Spleen (tissue), 7 donors: Measurements from ENCODE around the gene RBBP8NL.

Source experiments
- CTCF ChIP-seq, 11 experiments: fragments of 200-600 bp in 7 of 11; fragments of 450-650 bp in 4 of 11; sonication (generic) in 4 of 11; IDR thresholded peaks in 8 of 11; conservative IDR thresholded peaks in 3 of 11; 1 replicate in 7 of 11; 2 replicates in 4 of 11; pipeline versions ENCODE4 v1.4.0 to v1.8.0; 2016 to 2021; ENCODE audit warnings: antibody characterized with exemption in 11 of 11, inconsistent platforms in 4 of 11, mild to moderate bottlenecking in 1 of 11
- POLR2A ChIP-seq, 3 donors: fragments of 450-650 bp; IDR thresholded peaks; one replicate each; pipeline ENCODE4 v1.5.1; 2017; ENCODE audit warnings: antibody characterized with exemption in 3 of 3, mild to moderate bottlenecking in 1 of 3
- POLR2AphosphoS5 ChIP-seq, 3 donors: sonication (generic); formaldehyde crosslinking; IDR thresholded peaks; one replicate each; pipeline ENCODE4 v1.5.1; 2017; ENCODE audit warnings: antibody characterized with exemption in 3 of 3
- donor health status: DM: no; HTN: no; CAD: no; lungs with moderate emphysema.
- donor health status: DM: no; HTN: no; CAD: no.
- donor health status: DM: no; HTN: no; CAD: no.

DNA sequence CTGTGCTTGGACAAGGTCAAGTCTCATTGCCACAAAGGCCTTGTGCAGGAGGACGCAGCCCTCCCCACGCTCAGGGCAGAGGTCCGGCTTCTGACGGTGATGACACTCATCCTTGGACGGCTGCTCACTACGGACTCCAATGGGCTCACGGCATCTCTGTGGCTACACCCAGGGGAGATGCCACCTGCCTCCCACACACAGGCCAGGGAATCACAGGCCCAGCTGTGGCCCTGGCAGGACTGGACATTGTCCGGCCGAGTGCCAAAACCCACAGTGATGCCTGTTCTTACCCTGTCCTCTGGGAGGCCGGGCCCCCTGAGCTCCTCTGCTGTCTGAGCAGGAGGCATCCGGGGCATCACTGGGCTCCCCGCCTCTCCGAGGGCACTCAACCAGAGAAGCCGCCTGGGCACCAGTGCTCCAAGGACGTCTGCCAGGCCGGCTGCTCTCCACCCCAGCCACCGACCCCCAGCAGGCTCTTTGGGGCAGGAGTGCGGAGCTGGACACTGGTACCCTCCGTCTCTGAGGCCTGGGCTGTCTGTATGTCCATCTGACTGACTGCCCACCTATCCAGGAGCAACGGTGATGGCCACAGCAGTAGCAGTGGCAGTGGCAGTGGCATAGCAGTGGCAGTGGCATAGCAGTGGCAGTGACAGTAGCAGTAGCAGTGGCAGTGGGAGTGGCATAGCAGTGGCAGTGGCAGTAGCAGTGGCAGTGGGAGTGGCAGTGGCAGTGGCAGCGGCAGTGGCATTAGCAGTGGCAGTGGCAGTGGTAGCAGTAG is 1.9 kb downstream of the RBBP8NL start:
- TF ChIP-seq CTCF (IDR thresholded peaks at IDR 0.05 in 8 of 11, conservative IDR thresholded peaks at IDR 0.05 in 3 of 11) (no peak), POLR2A (IDR thresholded peaks at IDR 0.05) (no peak), POLR2AphosphoS5 (IDR thresholded peaks at IDR 0.05) (no peak)
